ENCODE data around the gene KPNA2.
"Not testable (repeated sequence)": the region's sequence is repeated elsewhere in the genome, so short reads cannot be mapped to it uniquely, and the experiment has no call there.

KPNA2 gene

GRCh38 chr17:68035523-68036303 lies at the start of gene KPNA2:
KPNA2 (plus strand) TSS chr17:68035735; CDS start chr17:68037133, 1,398 bp downstream.
- DNase-seq, result peak; percentile 98 to 99

- no peak for DNase-seq
Measured at GRCh38 chr17:67990909-67991308, 44.6 kb upstream of the KPNA2 start.

GRCh38 chr17:67992548-67993152 lies 42.9 kb upstream of the KPNA2 start:
- no peak for DNase-seq

DNA sequence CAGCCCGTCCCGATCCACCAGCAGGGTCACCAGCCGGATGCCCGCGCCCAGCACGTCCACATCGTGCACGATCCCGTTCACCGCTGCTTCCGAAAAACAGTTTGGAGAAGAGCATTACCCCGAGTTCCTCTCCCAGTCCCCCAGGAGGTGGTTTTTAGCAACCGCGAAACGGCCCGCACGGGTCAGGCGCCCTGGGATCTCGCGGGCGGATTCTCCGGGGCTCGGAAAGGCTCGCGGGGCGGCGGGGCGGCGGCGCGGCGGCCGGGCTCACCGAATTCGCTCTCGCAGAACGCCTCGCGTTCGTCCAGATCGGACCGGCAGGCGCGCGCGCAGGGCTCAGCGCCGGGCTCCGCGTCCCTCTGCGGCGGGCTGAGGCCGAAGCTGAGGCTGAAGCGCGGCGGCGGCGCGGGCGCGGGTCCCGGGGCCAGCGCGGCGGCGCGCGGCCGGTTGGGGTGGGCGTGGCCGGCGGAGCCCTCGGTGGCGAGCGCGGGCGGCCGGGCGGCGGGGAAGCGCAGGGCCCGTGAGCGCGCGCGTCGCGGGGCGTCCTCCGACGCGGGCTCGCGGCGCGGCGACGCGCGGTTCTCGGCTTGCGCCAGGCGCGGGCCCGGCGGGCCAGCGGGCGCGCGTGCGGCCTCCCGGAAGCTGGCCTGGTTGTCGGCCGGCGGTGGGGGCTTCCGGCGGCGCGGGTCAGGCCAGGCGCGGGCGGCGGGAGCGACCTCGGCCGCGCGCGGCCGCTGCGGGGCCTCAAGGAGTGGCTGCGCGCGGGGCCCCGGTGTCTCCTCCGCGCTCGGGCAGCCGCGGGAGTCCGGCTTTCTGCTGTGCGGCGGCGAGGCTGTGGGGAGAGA lies 42.2 kb upstream of the KPNA2 start:
- DNase-seq, result peak; percentile 73 to 77

GRCh38 chr17:67993998-67994361 lies 41.6 kb upstream of the KPNA2 start:
- DNase-seq, result peak in 1 of 2 experiments; percentile 42

DNA sequence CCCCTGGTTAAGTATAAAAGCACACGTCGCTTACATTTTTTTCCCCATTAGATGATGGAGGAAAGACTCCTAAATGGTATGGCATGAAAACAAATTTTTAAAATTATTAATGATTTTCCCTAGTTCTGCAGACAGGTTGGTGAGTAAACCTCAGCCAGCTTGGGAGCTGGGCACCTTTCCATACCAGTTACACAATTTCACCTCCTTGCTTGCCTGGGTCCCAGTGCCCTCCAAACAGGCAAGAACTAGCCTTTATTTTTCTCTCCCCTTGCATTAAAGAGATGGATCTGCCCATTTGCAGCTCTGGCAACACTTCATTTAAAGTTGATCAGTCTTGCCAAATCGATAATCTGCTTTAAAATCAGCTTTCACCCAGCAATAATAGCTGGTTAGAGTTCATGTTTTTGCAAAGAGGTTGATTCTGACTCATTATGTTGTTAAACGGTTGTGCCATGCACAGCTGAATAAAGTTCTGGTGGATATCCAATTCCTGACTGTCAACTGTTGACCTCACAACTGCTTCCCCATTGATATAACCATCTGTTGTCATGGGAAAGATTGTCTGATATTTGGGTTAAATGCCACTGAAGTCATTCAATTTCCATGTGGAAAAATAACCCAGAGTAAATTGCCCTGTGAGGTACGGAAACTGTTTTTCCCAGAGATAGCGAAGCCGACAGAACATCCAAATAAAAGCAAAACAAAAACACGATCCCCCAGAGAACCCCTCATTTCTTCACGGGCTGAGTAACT lies 40.5 kb upstream of the KPNA2 start:
- DNase-seq, result peak in 1 of 2 experiments; percentile 16

GRCh38 chr17:67995570-67996263 lies 39.8 kb upstream of the KPNA2 start:
- DNase-seq, result no peak

GRCh38 chr17:67996301-67997171 lies 39.0 kb upstream of the KPNA2 start, which contains the start of gene C17orf58:
C17orf58 (minus strand) TSS chr17:67996469; CDS start chr17:67996198, 271 bp downstream.
- DNase-seq, result not testable (repeated sequence)

DNA sequence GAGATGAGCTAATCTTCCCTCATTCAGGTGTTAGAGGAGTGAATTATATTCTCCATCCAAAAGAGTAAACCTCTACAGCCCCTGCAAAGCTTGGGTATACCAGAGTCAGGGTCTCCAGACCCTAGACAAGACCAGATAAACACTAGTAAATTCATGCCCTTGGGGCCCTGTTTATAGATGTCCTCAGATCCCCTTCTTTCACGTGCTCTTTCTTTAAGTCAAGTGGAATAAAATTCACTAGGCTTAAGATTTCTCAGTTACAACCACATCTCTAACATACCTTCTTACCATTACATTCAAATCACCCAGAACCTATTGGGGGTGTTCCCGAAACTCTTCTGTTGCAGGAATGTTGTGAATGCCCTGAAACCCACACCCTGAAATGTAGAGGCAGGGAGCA lies 37.1 kb upstream of the KPNA2 start:
- no peak for DNase-seq

GRCh38 chr17:67999291-67999911 lies 36.1 kb upstream of the KPNA2 start:
- no peak for DNase-seq

- no peak for DNase-seq
Measured at GRCh38 chr17:68004201-68004600, 31.3 kb upstream of the KPNA2 start.

- no peak for DNase-seq
Measured at GRCh38 chr17:68006797-68007196, 28.7 kb upstream of the KPNA2 start.

GRCh38 chr17:68011199-68011665 lies 24.3 kb upstream of the KPNA2 start:
- peak; percentile 73 to 77 for DNase-seq

GRCh38 chr17:68013385-68013784 lies 22.1 kb upstream of the KPNA2 start:
- DNase-seq, result no peak

GRCh38 chr17:68015081-68015723 lies 20.3 kb upstream of the KPNA2 start:
- no peak for DNase-seq

DNA sequence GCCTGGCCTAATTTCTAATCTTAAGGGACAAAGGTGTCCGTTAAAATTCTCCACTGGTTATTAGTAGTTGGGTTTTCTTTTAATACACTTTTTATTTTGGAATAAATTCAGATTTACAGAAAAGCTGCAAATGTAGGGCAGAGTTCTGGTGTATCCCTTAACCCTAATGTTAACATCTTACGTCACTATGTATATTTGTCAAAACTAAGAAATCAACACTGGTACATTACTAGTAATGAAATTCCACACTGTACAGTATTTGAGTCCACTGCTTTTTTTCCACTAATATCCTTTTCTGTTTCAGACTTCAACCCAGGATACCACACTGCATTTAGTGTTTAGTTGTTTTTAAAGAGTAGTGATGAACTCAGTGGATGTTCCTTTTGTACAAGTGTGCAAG lies 18.7 kb upstream of the KPNA2 start:
- DNase-seq, result no peak

DNA sequence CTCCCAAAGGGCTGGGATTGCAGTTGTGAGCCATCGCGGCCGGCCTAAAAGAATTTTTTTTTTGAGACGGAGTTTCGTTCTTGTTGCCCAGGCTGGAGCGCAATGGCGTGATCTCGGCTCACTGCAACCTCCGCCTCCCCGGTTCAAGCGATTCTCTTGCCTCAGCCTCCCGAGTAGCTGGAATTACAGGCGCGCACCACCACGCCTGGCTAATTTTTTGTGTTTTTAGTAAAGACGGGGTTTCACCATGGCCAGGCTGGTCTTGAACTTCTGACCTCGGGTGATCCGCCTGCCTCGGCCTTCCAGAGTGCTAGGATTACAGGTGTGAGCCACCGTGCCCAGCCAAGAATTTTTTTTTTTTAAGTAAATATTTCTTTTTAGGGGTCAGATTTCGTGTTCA lies 17.0 kb upstream of the KPNA2 start:
- DNase-seq, result not testable (repeated sequence)

GRCh38 chr17:68019336-68019674 lies 16.2 kb upstream of the KPNA2 start:
- no peak for DNase-seq

- DNase-seq, result peak; percentile 96
Measured at GRCh38 chr17:68019675-68020408, 15.7 kb upstream of the KPNA2 start.

Measured in AML-193 (cell line).